A673 (cell line): ENCODE data around the gene EP300.

Source experiments
- EZH2 ChIP-seq: fragments of 200-600 bp; sonication (generic); IDR thresholded peaks from 2 replicates; pipeline ENCODE4 v1.6.1; 2017; ENCODE audit warnings: borderline replicate concordance, low read depth, mild to moderate bottlenecking, mixed read lengths, antibody characterized with exemption, low read length; ENCODE audit not compliant: poor library complexity, severe bottlenecking
- TF ChIP-seq, protein P1 (sequence below): fragments of 300-800, 200-600 bp; sonication (generic); conservative IDR thresholded peaks from 2 replicates; pipeline ENCODE4 v1.5.1; 2017; ENCODE audit warnings: low read depth, mild to moderate bottlenecking, antibody characterized with exemption, low read length, moderate library complexity, mixed read lengths

DNA sequence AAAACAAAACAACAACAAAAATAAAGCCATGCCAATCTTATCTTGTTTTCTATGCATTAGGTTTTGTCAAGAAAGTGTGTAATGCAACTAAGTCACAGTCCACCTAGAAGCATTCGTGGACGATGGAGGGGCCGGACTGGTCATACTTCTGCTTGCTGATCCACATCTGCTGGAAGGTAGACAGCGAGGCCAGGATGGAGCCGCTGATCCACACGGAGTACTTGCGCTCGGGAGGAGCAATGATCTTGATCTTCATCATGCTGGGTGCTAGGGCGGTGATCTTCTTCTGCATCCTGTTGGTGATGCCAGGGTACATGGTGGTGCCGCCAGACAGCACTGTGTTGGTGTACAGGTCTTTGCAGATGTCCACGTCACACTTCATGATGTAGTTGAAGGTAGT lies 18.3 kb upstream of the EP300 start:
- TF ChIP-seq, protein P1, sequence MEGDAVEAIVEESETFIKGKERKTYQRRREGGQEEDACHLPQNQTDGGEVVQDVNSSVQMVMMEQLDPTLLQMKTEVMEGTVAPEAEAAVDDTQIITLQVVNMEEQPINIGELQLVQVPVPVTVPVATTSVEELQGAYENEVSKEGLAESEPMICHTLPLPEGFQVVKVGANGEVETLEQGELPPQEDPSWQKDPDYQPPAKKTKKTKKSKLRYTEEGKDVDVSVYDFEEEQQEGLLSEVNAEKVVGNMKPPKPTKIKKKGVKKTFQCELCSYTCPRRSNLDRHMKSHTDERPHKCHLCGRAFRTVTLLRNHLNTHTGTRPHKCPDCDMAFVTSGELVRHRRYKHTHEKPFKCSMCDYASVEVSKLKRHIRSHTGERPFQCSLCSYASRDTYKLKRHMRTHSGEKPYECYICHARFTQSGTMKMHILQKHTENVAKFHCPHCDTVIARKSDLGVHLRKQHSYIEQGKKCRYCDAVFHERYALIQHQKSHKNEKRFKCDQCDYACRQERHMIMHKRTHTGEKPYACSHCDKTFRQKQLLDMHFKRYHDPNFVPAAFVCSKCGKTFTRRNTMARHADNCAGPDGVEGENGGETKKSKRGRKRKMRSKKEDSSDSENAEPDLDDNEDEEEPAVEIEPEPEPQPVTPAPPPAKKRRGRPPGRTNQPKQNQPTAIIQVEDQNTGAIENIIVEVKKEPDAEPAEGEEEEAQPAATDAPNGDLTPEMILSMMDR, result no peak
- no peak for TF ChIP-seq EZH2
